ENCODE data around the gene CD52. TPM values are rescaled to one million over a fixed set of nuclear protein-coding genes. Genes with fewer than 3 reads are reported as not detected.
A peak's percentile ranks its signal among the peaks of the same experiment; 100 is the strongest.

Gene CD52
- polyA plus RNA-seq, 1 experiment: not detected

DNA sequence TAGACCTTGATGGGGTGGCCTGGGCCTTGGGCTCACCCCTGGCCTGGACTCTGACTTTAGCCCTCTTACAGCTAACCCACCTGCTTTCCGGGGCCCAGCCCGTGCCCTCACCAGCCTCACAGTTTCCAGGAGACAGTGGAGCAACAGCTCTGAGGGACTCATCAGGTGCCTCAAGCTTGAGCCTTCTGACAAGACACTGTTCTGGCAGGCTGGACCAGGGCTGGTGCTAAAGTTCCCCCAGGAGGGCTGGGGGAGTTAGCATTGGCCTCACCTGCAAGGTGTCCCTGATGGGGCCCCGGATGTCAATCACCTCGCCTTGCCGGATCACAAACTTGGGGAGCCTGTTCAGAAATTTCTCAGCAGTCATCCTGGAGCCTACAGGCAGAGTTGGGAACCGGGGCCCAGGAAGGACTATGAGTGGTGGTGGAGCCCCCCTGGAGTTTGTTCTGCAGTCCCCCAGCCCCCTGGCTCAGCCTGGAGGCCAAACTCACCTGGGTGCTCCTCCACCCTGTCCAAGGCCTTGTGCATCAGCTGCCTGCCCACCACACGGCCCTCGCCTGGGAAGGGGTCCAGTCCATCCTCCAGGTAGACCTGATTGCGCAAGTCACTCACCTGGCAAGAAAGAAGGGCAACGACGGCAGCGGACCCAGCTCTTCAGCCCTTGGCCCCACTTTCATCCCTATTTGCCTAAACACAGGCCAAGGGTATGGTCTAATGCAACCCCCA is 33.7 kb upstream of the CD52 start:
- TF ChIP-seq, protein P1, sequence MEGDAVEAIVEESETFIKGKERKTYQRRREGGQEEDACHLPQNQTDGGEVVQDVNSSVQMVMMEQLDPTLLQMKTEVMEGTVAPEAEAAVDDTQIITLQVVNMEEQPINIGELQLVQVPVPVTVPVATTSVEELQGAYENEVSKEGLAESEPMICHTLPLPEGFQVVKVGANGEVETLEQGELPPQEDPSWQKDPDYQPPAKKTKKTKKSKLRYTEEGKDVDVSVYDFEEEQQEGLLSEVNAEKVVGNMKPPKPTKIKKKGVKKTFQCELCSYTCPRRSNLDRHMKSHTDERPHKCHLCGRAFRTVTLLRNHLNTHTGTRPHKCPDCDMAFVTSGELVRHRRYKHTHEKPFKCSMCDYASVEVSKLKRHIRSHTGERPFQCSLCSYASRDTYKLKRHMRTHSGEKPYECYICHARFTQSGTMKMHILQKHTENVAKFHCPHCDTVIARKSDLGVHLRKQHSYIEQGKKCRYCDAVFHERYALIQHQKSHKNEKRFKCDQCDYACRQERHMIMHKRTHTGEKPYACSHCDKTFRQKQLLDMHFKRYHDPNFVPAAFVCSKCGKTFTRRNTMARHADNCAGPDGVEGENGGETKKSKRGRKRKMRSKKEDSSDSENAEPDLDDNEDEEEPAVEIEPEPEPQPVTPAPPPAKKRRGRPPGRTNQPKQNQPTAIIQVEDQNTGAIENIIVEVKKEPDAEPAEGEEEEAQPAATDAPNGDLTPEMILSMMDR (IDR thresholded peaks at IDR 0.05; ENCODE audit: low read depth, low read length): no peak
- H3K27ac ChIP-seq (ENCODE audit: low read depth, low read length): peak overlapping the region; percentile 84
- no peaks in the 10 kb centered on the region for H3K27me3 ChIP-seq (ENCODE audit: control insufficient read depth, insufficient read depth, low read length)
- no peaks in the 10 kb centered on the region; the same call in 1 of the 2 replicates for H3K9me3 ChIP-seq (ENCODE audit: control insufficient read depth, insufficient read depth, low read length)
- ChIA-PET POLR2A (interaction anchor here (1.1 to 1.2 kb wide), 2 partner anchors 38 to 148 kb away, joined by 3 read pairs; partner anchors contain the start of gene DHDDS), CTCF (interaction anchor here (1.0 to 4.3 kb wide), 11 partner anchors 9 to 134 kb away, joined by 3 to 24 read pairs (median 5); partner anchors contain the start of genes CEP85 and ZNF593)
- DNase-seq (ENCODE audit: low read depth, low spot score): no peak
- no peak overlapping the region for H3K4me3 ChIP-seq (ENCODE audit: low read depth, low read length)

DNA sequence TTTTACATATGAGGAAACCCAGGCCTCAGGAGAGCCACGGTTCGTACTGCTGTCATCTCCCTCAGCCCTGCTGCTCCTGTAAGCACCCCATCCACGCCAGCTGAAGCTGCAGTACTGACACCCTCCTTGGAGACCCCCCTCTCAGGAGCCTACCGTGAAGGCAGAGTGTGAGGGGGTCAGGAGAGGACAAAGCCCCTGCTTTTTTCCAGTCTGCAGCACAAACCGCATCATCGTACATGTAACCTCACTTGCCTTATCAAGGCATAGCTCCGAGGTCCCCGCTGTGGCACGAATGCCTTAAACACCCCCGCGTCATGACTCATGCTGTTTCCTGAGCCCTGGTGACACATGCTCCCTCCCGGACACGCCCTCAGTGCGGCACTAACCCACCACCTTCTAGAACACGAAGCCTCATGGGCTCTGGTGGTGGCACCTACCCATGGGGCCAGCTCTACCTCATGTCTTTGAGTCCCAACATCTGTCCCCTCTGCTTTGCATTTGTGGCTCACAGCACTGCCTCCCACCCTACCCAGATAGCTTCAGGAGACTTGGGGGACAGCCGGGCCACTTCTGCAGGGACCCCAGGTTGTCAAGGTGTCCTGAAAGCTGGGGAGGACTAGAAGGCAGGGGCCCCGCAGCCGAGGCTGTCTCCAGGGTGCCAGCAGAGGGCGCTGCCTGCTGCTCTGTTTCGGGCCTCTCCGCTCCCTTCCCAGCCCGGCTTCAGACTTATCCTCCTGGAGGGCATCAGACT is 33.0 kb upstream of the CD52 start:
- TF ChIP-seq, protein P1 (IDR thresholded peaks at IDR 0.05; ENCODE audit: low read depth, low read length): peak; percentile 72
- DNase-seq (ENCODE audit: low read depth, low spot score): peak; percentile 70
- H3K4me3 ChIP-seq (ENCODE audit: low read depth, low read length): no peak overlapping the region
- no peaks in the 10 kb centered on the region; the same call in 1 of the 2 replicates for H3K9me3 ChIP-seq (ENCODE audit: control insufficient read depth, insufficient read depth, low read length)
- H3K27ac ChIP-seq (ENCODE audit: low read depth, low read length): peak overlapping the region; percentile 84
- H3K27me3 ChIP-seq (ENCODE audit: control insufficient read depth, insufficient read depth, low read length): no peaks in the 10 kb centered on the region
- CTCF ChIA-PET: interaction anchor here (1.0 to 4.3 kb wide), 12 partner anchors 10 to 135 kb away, joined by 3 to 24 read pairs (median 6); partner anchors contain the start of genes CEP85 and ZNF593
- POLR2A ChIA-PET: interaction anchor here (0.6 to 1.2 kb wide), 4 partner anchors 10 to 147 kb away, joined by 3 to 7 read pairs (median 3); partner anchors contain the start of gene DHDDS

DNA sequence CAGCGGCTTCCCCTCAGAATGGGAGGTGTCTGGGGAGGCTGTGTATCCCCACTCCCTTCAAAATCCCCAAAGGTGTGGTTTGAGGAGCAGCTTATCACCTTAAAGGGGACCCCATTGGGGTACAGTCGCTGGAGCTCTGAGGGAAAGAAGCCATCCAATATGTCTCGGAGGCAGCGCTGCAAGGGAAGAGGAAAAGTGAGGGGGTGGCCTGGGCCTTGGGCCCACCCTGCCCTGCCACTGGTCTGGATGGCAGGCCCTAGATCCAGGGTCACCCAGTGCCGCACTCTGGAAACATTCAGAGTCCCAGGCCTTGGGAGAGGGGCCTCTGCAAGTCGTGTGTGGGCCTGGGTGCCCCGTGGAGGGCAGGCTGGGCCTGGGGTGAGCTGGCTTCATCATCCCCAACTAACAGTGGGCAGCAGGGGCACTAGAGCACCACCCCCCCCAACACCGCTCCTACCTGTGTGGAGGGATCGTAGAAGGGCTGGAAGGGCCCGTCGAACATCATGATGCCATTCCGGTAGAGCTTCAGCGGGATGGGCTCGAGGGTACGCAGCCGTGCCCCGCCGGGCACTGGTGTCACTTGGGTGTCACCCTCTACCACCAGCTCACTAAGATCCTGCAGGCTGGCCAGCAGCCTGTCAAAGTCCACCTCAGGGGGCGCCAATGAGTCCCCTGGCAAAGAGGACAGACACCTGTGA is 32.2 kb upstream of the CD52 start:
- Histone ChIP-seq H3K27me3 (ENCODE audit: control insufficient read depth, insufficient read depth, low read length) (no peaks in the 10 kb centered on the region), H3K27ac (ENCODE audit: low read depth, low read length) (peak overlapping the region; percentile 39), H3K4me3 (ENCODE audit: low read depth, low read length) (no peak overlapping the region), H3K9me3 (ENCODE audit: control insufficient read depth, insufficient read depth, low read length) (no peaks in the 10 kb centered on the region; the same call in 1 of the 2 replicates)
- TF ChIP-seq, protein P1 (IDR thresholded peaks at IDR 0.05; ENCODE audit: low read depth, low read length): peak; percentile 34
- DNase-seq (ENCODE audit: low read depth, low spot score): no peak
- POLR2A ChIA-PET: interaction anchor here (1.0 to 1.2 kb wide), 3 partner anchors 36 to 146 kb away, joined by 3 read pairs; partner anchors contain the start of gene DHDDS
- CTCF ChIA-PET: interaction anchor here (0.6 to 4.3 kb wide), 10 partner anchors 8 to 132 kb away, joined by 3 to 24 read pairs (median 7); partner anchors contain the start of gene CEP85

DNA sequence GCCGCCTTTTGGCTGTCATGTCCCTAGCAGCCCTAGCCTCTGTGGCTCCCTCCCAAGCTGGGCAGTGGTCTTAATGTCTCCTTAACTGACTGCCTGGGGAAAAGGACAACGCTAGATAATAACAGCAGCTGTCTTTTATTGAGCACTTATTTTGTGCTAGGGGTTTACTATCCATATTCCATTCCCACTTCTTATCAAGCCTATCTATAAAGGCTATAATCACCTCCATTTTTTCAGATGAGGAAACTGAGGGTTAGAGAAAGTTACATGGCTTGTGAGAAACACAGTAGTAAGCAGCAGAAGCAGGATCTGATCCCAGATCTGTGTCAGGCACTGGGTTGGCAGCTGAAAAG is 31.7 kb upstream of the CD52 start:
- ChIA-PET CTCF (interaction anchor here (0.6 to 4.3 kb wide), 5 partner anchors 9 to 131 kb away, joined by 3 to 24 read pairs (median 19); no protein-coding TSS in a partner anchor), POLR2A (interaction anchor here (0.6 kb wide), 1 partner anchor 10 kb away, joined by 3 read pairs; no protein-coding TSS in a partner anchor)
- H3K9me3 ChIP-seq (ENCODE audit: control insufficient read depth, insufficient read depth, low read length): no peaks in the 10 kb centered on the region; the same call in 1 of the 2 replicates
- DNase-seq (ENCODE audit: low read depth, low spot score): no peak
- no peak overlapping the region for H3K27ac ChIP-seq (ENCODE audit: low read depth, low read length)
- no peak overlapping the region for H3K4me3 ChIP-seq (ENCODE audit: low read depth, low read length)
- H3K27me3 ChIP-seq (ENCODE audit: control insufficient read depth, insufficient read depth, low read length): no peaks in the 10 kb centered on the region
- TF ChIP-seq, protein P1 (IDR thresholded peaks at IDR 0.05; ENCODE audit: low read depth, low read length): no peak

Measured in AG04450 (cell line).